Endodermal cell (in vitro differentiated cells): ENCODE data around the gene FILIP1L. TPM values are rescaled to one million over a fixed set of nuclear protein-coding genes. Genes with fewer than 3 reads are reported as not detected.

ENCODE experiments used
- DNase-seq: peaks from one replicate; pipeline ENCODE4 v3.0.0-alpha.2; 2017
- H3K27ac ChIP-seq: 2 replicates; pipeline ENCODE4 v1.5.1; 2013; ENCODE audit warnings: mild to moderate bottlenecking, low read depth, low read length, moderate library complexity
- H3K27me3 ChIP-seq: 2 replicates; pipeline ENCODE4 v1.6.1; 2013; ENCODE audit warnings: mild to moderate bottlenecking, low read length, moderate library complexity; ENCODE audit not compliant: insufficient read depth, control insufficient read depth, poor library complexity, severe bottlenecking
- H3K36me3 ChIP-seq: 2 replicates; pipeline ENCODE4 v1.7.0; 2013; ENCODE audit warnings: mild to moderate bottlenecking, low read length, moderate library complexity; ENCODE audit not compliant: control insufficient read depth, insufficient read depth
- H3K4me1 ChIP-seq: one replicate; pipeline ENCODE4 v1.7.0; 2013; ENCODE audit warnings: low read length; ENCODE audit not compliant: control insufficient read depth, insufficient read depth
- H3K4me3 ChIP-seq: 2 replicates; pipeline ENCODE4 v1.5.1; 2013; ENCODE audit warnings: mild to moderate bottlenecking, low read length, moderate library complexity
- H3K9ac ChIP-seq: 2 replicates; pipeline ENCODE4 v1.6.1; 2013; ENCODE audit warnings: mild to moderate bottlenecking, low read length, moderate library complexity; ENCODE audit not compliant: poor library complexity, severe bottlenecking; ENCODE audit errors: extremely low read depth
- H3K9me3 ChIP-seq: 2 replicates; pipeline ENCODE4 v1.6.1; 2013; ENCODE audit warnings: mild to moderate bottlenecking, low read length, moderate library complexity; ENCODE audit not compliant: control insufficient read depth
- H3K27ac Mint-ChIP-seq: 2 replicates; pipeline ENCODE4 v1.8.0; 2020; ENCODE audit warnings: mixed read lengths
- H3K27me3 Mint-ChIP-seq: 2 replicates; pipeline ENCODE4 v1.8.0; 2021; ENCODE audit warnings: mild to moderate bottlenecking, mixed read lengths; ENCODE audit not compliant: insufficient read depth
- H3K36me3 Mint-ChIP-seq: 2 replicates; pipeline ENCODE4 v1.8.0; 2020; ENCODE audit warnings: low read depth, mixed read lengths
- H3K4me1 Mint-ChIP-seq: 2 replicates; pipeline ENCODE4 v1.8.0; 2020; ENCODE audit warnings: mixed read lengths
- H3K4me3 Mint-ChIP-seq: 2 replicates; pipeline ENCODE4 v1.8.0; 2020; ENCODE audit warnings: mild to moderate bottlenecking, moderate library complexity, mixed read lengths
- H3K9me3 Mint-ChIP-seq: 2 replicates; pipeline ENCODE4 v1.8.0; 2020; ENCODE audit warnings: mild to moderate bottlenecking, mixed read lengths
- WGBS, 2 experiments: methylation state at CpG; one replicate each; pipeline versions ENCODE4 v1.1.5 to v1.1.7; 2013; ENCODE audit warnings: missing lambda C conversion rate in 2 of 2, mixed read lengths in 1 of 2; ENCODE audit not compliant: insufficient coverage in 1 of 2, insufficient read length in 1 of 2; 5-methylcytosine and 5-hydroxymethylcytosine counted together
- total RNA-seq, 2 donors: library from RNA; stranded (reverse); fragmentation: NEBNext Ultra II Directional in 1 of 2; extraction: Animal tissue kit (Norgen Biotek cat#: 25700) in 1 of 2; gene quantifications; 2 replicates in 1 of 2; 3 replicates in 1 of 2; pipeline ENCODE4 v1.2.1, GENCODE V29; 2021
- TF ChIP-seq, protein P1 (sequence below): fragments of 200-600 bp; sonication (generic); conservative IDR thresholded peaks from 2 replicates; pipeline ENCODE4 v1.5.0; 2021; ENCODE audit warnings: antibody characterized with exemption, mild to moderate bottlenecking

The FILIP1L gene
- total RNA-seq, 2 donors from 2014 or later, result 0.84 to 2.5 TPM

DNA sequence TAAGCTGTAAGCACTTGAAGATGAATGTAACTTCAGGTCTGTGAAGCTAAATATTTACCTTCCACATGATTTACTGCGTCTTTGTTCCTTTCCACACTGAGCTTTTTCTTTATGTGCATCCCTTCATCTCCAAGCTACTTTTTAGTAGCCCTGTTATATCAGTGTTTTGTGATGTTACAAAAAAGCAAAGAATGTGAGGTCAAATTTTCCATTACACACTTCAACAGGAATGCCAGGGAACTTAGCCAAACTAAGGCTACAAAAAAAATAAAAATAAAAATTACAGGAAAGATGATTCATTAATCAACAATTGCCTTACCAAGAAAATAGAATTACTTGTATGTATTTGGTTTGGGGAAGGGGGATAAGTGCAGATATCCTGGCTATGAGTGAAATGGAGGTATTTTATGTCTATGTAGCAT lies 73.0 kb downstream of the FILIP1L start:
- Histone ChIP-seq H3K9ac (no peak overlapping the region), H3K9me3 (no peaks in the 10 kb centered on the region), H3K4me3 (no peak overlapping the region), H3K4me1 (no peaks in the 10 kb centered on the region), H3K36me3 (no peaks in the 10 kb centered on the region), H3K27me3 (no peaks in the 10 kb centered on the region), H3K27ac (no peak overlapping the region)
- TF ChIP-seq, protein P1, sequence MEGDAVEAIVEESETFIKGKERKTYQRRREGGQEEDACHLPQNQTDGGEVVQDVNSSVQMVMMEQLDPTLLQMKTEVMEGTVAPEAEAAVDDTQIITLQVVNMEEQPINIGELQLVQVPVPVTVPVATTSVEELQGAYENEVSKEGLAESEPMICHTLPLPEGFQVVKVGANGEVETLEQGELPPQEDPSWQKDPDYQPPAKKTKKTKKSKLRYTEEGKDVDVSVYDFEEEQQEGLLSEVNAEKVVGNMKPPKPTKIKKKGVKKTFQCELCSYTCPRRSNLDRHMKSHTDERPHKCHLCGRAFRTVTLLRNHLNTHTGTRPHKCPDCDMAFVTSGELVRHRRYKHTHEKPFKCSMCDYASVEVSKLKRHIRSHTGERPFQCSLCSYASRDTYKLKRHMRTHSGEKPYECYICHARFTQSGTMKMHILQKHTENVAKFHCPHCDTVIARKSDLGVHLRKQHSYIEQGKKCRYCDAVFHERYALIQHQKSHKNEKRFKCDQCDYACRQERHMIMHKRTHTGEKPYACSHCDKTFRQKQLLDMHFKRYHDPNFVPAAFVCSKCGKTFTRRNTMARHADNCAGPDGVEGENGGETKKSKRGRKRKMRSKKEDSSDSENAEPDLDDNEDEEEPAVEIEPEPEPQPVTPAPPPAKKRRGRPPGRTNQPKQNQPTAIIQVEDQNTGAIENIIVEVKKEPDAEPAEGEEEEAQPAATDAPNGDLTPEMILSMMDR, result no peak
- DNase-seq, result no peak
- Mint-ChIP-seq H3K4me1 (no peaks in the 10 kb centered on the region), H3K4me3 (no peak overlapping the region), H3K9me3 (no peaks in the 10 kb centered on the region), H3K36me3 (no peaks in the 10 kb centered on the region), H3K27me3 (no peaks in the 10 kb centered on the region), H3K27ac (no peak overlapping the region)
- 95% methylated on average over 1 of the region's 1 CpG; no CpG with 5 or more reads in 1 of the 2 experiments for WGBS, 2 experiments

DNA sequence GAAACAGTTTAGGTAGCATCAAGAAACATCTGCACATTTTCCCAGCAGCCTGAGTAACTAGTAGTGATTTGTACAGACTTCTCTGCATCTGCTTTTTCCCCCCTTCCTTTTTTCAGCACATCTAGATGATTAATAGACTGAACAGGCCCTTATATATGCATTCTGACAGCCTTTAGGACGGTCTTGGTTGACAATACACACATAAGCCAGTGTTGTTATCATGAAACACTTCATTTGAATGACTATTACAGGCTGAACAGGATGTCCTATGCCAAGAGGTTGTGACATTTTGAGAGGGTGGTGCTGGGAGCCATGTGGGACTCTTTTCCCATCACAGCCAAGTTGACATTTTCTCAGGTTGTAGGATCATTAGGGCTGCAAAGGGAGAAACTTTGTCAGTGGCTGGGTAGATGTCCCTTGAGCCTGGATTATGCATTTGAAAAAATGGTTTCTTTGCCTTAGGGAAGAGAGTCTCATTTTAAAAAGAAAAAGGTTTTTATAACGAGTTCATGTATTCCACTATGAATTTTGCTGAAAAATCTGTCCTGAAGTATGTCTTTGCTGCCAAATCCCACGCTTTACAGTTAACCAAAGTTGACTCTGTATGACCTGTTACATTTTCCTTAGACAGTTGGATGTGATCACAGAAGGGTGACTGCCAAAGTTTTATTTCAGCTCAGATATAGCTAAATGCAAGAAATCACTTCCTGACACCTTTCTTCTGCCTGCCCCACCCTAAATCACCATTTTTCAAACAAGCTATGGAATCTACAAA lies 73.7 kb downstream of the FILIP1L start:
- H3K27ac Mint-ChIP-seq, result no peak overlapping the region
- Histone ChIP-seq H3K36me3 (no peaks in the 10 kb centered on the region), H3K9ac (no peak overlapping the region), H3K27me3 (no peaks in the 10 kb centered on the region), H3K9me3 (no peaks in the 10 kb centered on the region), H3K27ac (no peak overlapping the region), H3K4me1 (no peaks in the 10 kb centered on the region), H3K4me3 (no peak overlapping the region)
- H3K4me1 Mint-ChIP-seq, result no peaks in the 10 kb centered on the region
- H3K36me3 Mint-ChIP-seq, result no peaks in the 10 kb centered on the region
- H3K27me3 Mint-ChIP-seq, result no peaks in the 10 kb centered on the region
- DNase-seq, result no peak
- TF ChIP-seq, protein P1, result no peak
- no peak overlapping the region for H3K4me3 Mint-ChIP-seq
- no peaks in the 10 kb centered on the region for H3K9me3 Mint-ChIP-seq
- WGBS, 2 experiments, result 89 to 94% methylated on average over 3 of the region's 3 CpGs

DNA sequence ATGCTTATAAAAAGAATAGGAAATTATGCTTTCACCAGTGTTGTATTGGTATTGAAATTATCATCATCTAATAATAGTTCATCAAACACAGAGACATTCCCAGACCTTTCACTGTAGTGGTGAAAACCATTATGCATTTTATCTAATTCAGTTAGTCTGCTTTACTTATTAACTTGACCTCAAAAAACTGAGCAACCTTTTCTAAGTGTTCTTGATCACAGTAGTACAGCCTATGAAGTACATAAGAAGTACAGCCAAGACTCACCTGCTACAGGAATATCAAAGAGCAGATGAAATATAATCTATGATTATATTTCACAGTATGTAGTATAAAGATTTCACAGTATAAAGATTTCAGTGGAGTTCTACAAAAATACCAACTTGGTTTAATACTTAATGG lies 75.2 kb downstream of the FILIP1L start:
- Mint-ChIP-seq H3K4me3 (no peak overlapping the region), H3K36me3 (no peaks in the 10 kb centered on the region), H3K4me1 (no peaks in the 10 kb centered on the region), H3K9me3 (no peaks in the 10 kb centered on the region), H3K27ac (no peak overlapping the region), H3K27me3 (no peaks in the 10 kb centered on the region)
- no peak overlapping the region for H3K27ac ChIP-seq
- no peaks in the 10 kb centered on the region for H3K9me3 ChIP-seq
- H3K27me3 ChIP-seq, result no peaks in the 10 kb centered on the region
- TF ChIP-seq, protein P1, result no peak
- no peak overlapping the region for H3K9ac ChIP-seq
- H3K4me3 ChIP-seq, result no peak overlapping the region
- no peak for DNase-seq
- no peaks in the 10 kb centered on the region for H3K4me1 ChIP-seq
- no peaks in the 10 kb centered on the region for H3K36me3 ChIP-seq
